Measurements from ENCODE around the gene EXOC7. TPM values are rescaled to one million over a fixed set of nuclear protein-coding genes. Genes with fewer than 3 reads are reported as not detected.
A peak's percentile ranks its signal among the peaks of the same experiment; 100 is the strongest.

Gene EXOC7
- total RNA-seq, 2 experiments from 2014 or later: 88.1 to 90.6 TPM

GRCh38 chr17:76085731-76086366, 17.7 kb downstream of the EXOC7 start:
- H3K27me3 Mint-ChIP-seq: no peaks in the 10 kb centered on the region
- no peak for TF ChIP-seq CTCF (IDR thresholded peaks at IDR 0.05)
- H3K9me3 Mint-ChIP-seq: no peaks in the 10 kb centered on the region
- H3K4me3 ChIP-seq (ENCODE audit: low read length): no peak overlapping the region
- H3K36me3 ChIP-seq (ENCODE audit: insufficient read depth, low read length): peaks cover 84% of the 10 kb centered on the region
- peak overlapping the region in 1 of 2 donors; percentile 2 for H3K27ac ChIP-seq (ENCODE audit: low read depth in 1 of 2, low read length in 2 of 2)
- DNase-seq: peak in 1 of 14 experiments; percentile 8
- no peaks in the 10 kb centered on the region for H3K9me3 ChIP-seq (ENCODE audit: control insufficient read depth in 1 of 2, insufficient read depth in 1 of 2, low read length in 2 of 2)
- no peaks in the 10 kb centered on the region for H3K27me3 ChIP-seq (ENCODE audit: control insufficient read depth in 1 of 2, insufficient read depth in 2 of 2, low read length in 2 of 2)
- CTCF ChIA-PET: no interaction called here
- no peak for ATAC-seq (ENCODE audit: poor library complexity)
- no peaks in the 10 kb centered on the region for H3K4me1 Mint-ChIP-seq (ENCODE audit: low read depth)
- H3K27ac Mint-ChIP-seq: no peak overlapping the region
- H3K4me1 ChIP-seq (ENCODE audit: insufficient read depth, low read length): peaks cover under 1% of the 10 kb centered on the region
- H3K4me3 Mint-ChIP-seq: no peak overlapping the region
- intact Hi-C loops (cut with DNase I, micrococcal nuclease): no loop called here
- POLR2A ChIA-PET: no interaction called here
- H3K36me3 Mint-ChIP-seq (ENCODE audit: low read depth): peaks cover 62% of the 10 kb centered on the region

DNA sequence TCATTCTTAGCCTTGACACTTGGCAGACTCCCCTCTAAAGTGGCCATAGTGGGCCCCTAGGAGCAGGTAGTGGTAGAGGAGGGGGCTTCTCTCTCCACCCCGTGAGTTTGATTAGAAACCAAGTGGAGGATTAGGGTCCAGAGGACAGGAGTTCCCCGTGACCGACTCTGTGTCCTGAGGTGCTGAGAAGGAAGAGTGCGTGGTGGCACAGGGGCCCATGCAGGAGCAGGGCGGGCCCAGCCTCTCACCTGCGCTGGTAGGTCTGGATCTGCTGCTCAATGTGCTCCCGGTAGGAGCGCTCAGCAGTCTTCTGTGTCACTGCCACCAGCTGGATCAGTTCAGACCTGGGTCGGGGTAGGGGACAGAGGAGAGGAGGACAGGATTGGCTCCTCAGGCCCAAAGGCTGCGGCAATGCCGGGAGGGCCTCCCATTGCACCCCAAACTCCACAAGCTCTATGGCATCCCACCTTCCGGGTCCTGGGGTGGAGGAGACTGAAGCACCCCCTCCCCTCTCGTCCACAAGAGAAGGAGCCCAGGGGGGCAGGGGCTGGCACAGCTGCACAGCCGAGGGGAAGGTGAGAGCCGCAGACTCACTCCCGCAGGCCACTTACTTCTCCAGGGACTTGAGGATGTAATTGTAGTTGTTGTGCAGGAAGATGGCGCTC, 18.4 kb downstream of the EXOC7 start:
- Mint-ChIP-seq H3K9me3 (no peaks in the 10 kb centered on the region), H3K4me1 (ENCODE audit: low read depth) (no peaks in the 10 kb centered on the region), H3K36me3 (ENCODE audit: low read depth) (peaks cover 57% of the 10 kb centered on the region), H3K4me3 (no peak overlapping the region), H3K27me3 (no peaks in the 10 kb centered on the region), H3K27ac (no peak overlapping the region)
- ChIA-PET POLR2A (no interaction called here), CTCF (no interaction called here)
- ATAC-seq (ENCODE audit: poor library complexity): no peak
- H3K9me3 ChIP-seq (ENCODE audit: control insufficient read depth in 1 of 2, insufficient read depth in 1 of 2, low read length in 2 of 2): no peaks in the 10 kb centered on the region
- no peaks in the 10 kb centered on the region for H3K27me3 ChIP-seq (ENCODE audit: control insufficient read depth in 1 of 2, insufficient read depth in 2 of 2, low read length in 2 of 2)
- DNase-seq: no peak
- H3K4me1 ChIP-seq (ENCODE audit: insufficient read depth, low read length): peaks cover 2% of the 10 kb centered on the region
- no peak overlapping the region for H3K4me3 ChIP-seq (ENCODE audit: low read length)
- no peak for TF ChIP-seq CTCF (IDR thresholded peaks at IDR 0.05)
- intact Hi-C loops (cut with DNase I, micrococcal nuclease): no loop called here
- H3K36me3 ChIP-seq (ENCODE audit: insufficient read depth, low read length): peaks cover 78% of the 10 kb centered on the region
- peak overlapping the region in 1 of 2 donors; percentile 2 for H3K27ac ChIP-seq (ENCODE audit: low read depth in 1 of 2, low read length in 2 of 2)

DNA sequence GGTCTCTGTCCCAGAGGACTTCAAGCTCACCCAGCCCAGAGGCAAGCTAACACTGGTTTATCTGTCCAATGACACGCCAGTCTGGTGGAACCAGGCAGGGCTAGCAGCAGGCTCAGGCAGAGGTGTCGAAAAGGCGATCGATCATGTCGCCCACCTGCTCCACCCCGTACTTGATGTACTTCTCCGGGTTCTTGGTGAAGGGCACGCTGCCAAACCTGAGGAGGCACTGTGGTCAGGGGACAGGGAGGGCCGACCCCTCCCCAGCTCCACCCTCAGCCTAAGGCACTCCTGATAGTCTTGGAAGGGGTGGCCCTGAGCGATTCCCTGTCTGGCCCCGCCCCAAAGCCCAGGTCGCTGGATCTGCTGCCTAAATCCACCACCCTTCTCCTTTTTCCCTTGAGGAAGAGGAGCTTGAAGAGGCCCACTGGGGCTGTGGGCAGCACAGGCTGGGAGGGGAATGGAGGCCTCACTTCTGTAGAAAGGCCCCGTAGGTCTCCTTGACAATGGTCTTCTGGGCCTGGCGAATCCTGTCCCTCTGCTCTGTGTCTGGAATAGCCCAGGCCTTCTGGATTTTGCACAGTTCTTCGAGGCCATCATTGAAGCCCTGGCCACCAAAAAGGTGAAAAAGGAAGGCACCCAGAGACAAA, 19.9 kb downstream of the EXOC7 start:
- Mint-ChIP-seq H3K9me3 (no peaks in the 10 kb centered on the region), H3K4me1 (ENCODE audit: low read depth) (peaks cover 15% of the 10 kb centered on the region), H3K27me3 (no peaks in the 10 kb centered on the region), H3K36me3 (ENCODE audit: low read depth) (peaks cover 44% of the 10 kb centered on the region), H3K27ac (no peak overlapping the region), H3K4me3 (no peak overlapping the region)
- H3K4me1 ChIP-seq (ENCODE audit: insufficient read depth, low read length): peaks cover 18% of the 10 kb centered on the region
- intact Hi-C loops (cut with DNase I, micrococcal nuclease): no loop called here
- CTCF ChIA-PET: no interaction called here
- POLR2A ChIA-PET: no interaction called here
- TF ChIP-seq CTCF (IDR thresholded peaks at IDR 0.05): no peak
- H3K36me3 ChIP-seq (ENCODE audit: insufficient read depth, low read length): peaks cover 63% of the 10 kb centered on the region
- no peak overlapping the region for H3K4me3 ChIP-seq (ENCODE audit: low read length)
- no peak overlapping the region for H3K27ac ChIP-seq (ENCODE audit: low read depth in 1 of 2, low read length in 2 of 2)
- DNase-seq (no peak), ATAC-seq (ENCODE audit: poor library complexity) (no peak)
- H3K27me3 ChIP-seq (ENCODE audit: control insufficient read depth in 1 of 2, insufficient read depth in 2 of 2, low read length in 2 of 2): no peaks in the 10 kb centered on the region
- no peaks in the 10 kb centered on the region for H3K9me3 ChIP-seq (ENCODE audit: control insufficient read depth in 1 of 2, insufficient read depth in 1 of 2, low read length in 2 of 2)
